Ovary (tissue), 9 donors: ENCODE data around the gene SLC12A6. TPM values are rescaled to one million over a fixed set of nuclear protein-coding genes. Genes with fewer than 3 reads are reported as not detected.

Experiments
- DNase-seq, 5 donors: peaks; one replicate each; pipeline ENCODE4 v3.0.0-alpha.2; 2019 to 2020
- H3K27ac ChIP-seq, 2 donors: fragments of 200-600 bp; one replicate each; pipeline versions ENCODE4 v1.5.1 to v1.8.0; 2019 to 2022
- H3K27me3 ChIP-seq: fragments of 200-600 bp; one replicate; pipeline ENCODE4 v1.8.0; 2022
- H3K36me3 ChIP-seq: fragments of 200-600 bp; sonication (generic); one replicate; pipeline ENCODE4 v1.5.1; 2019
- H3K4me1 ChIP-seq: one replicate; pipeline ENCODE4 v1.8.1; 2013; ENCODE audit warnings: mild to moderate bottlenecking, moderate library complexity; ENCODE audit not compliant: insufficient read depth
- H3K4me3 ChIP-seq: fragments of 200-600 bp; sonication (generic); one replicate; pipeline ENCODE4 v1.5.1; 2017
- H3K9me3 ChIP-seq, 2 donors: fragments of 200-600 bp in 1 of 2; sonication (generic) in 1 of 2; one replicate each; pipeline versions ENCODE4 v1.5.1 to v1.8.1; 2013 to 2019; ENCODE audit warnings: mild to moderate bottlenecking in 1 of 2, moderate library complexity in 1 of 2
- EP300 ChIP-seq: sonication (generic); formaldehyde crosslinking; IDR thresholded peaks from one replicate; pipeline ENCODE4 v1.6.1; 2017; ENCODE audit warnings: antibody characterized with exemption
- POLR2A ChIP-seq: fragments of 450-650 bp; IDR thresholded peaks from one replicate; pipeline ENCODE4 v1.6.1; 2017; ENCODE audit warnings: antibody characterized with exemption, mild to moderate bottlenecking, moderate library complexity
- WGBS, 3 donors: extraction: QIAGEN DNeasy Blood & Tissue Kit in 1 of 3; methylation state at CpG; one replicate each; pipeline versions ENCODE4 v1.1.5 to v1.1.7; 2013 to 2017; 5-methylcytosine and 5-hydroxymethylcytosine counted together
- intact Hi-C, 4 donors: fragments of 100-400 bp; cut with DNase I; formaldehyde crosslinking; loops; one replicate each; pipeline versions ENCODE4 v1.11.0 to v1.15.1; 2022 to 2023
- polyA plus RNA-seq, 2 donors: library from polyadenylated mRNA; stranded (reverse); fragments of 200-250 nt in 1 of 2; fragments of 350-450 nt in 1 of 2; fragmentation: Illumina TruSeq in 1 of 2; extraction: RNeasy Lipid Tissue Mini Kit (QIAGEN cat#74804) in 1 of 2; gene quantifications; one replicate each; pipeline ENCODE4 v1.2.3, GENCODE V29; 2013 to 2014
- total RNA-seq, 7 donors: library from RNA; depleted of rRNA in 2 of 7; stranded (reverse); fragments of >200 nt in 2 of 7; fragmentation: NEBNext Ultra II Directional in 3 of 7; extraction: Animal tissue kit (Norgen Biotek cat#: 25700) in 3 of 7; gene quantifications; one replicate each; pipeline versions ENCODE4 v1.1.0 to v1.2.4, GENCODE V29; 2016 to 2023
- TF ChIP-seq, protein P1 (sequence below), 3 donors: fragments of 450-650 bp in 2 of 3; fragments of 200-600 bp in 1 of 3; IDR thresholded peaks; one replicate each; pipeline versions ENCODE4 v1.5.1 to v1.8.0; 2016 to 2022; ENCODE audit warnings: antibody characterized with exemption in 3 of 3, mild to moderate bottlenecking in 1 of 3
- donor health status: DM: no; HTN: no; CAD: no; lungs with moderate emphysema.
- donor health status: DM: no; HTN: no; CAD: no.
- donor health status: Bipolar disorder and iron deficiency.
- donor health status: DM: yes; HTN: yes; CAD: no.
- donor health status: DM: no; HTN: no; CAD: no.
- donor health status: DM: yes; HTN: yes; CAD: no.

SLC12A6 gene
- total and polyA plus RNA-seq, 9 donors = 6.9 to 19.7 (median 11.4) TPM

DNA sequence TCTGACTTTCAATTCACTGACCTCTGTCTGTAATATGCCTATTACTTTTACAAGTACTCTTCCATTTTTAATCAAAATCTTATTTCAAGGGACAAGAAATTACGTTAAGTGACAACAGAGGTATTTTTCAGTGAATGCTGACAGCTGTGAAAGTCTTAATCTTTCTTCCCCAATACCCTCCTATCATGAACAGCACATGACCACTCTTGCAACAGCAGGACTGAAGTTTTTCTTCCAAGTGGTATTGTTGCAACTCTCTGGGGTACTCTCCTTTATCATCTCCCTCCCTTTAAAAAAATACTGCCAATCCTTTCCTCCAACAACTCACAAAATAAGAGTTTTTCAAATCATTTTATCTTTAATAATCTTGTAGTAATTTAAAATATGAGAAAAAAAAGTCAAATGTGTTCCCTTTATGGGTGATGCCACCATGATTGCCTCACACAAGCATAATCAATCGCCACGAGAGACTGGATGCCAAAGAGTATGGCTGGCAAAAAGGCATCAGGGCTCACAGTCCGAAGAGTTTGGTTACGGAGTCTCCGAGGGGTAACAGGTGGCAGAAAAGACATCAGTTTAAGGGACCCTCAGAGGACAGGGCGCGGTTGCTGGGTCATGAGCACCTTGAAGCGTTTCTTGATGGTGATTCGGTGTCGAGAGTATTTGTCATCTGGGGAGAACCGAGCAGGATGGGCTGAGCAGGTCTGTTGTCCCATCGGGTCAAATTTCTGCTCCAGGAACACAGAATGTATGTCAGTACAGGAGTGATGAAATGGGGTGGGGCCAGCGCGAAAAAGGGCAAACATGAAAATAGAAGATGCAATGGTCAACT is 4.0 kb upstream of the SLC12A6 start:
- Histone ChIP-seq H3K4me3 (peak overlapping the region; percentile 89), H3K36me3 (no peaks in the 10 kb centered on the region), H3K27me3 (no peaks in the 10 kb centered on the region), H3K4me1 (peaks cover 10% of the 10 kb centered on the region), H3K9me3 (no peaks in the 10 kb centered on the region), H3K27ac (no peak overlapping the region)
- intact Hi-C loops = loop anchor here in 1 of 4 donors (10.0 kb wide), 1 partner anchor 243 kb away; the partner anchor contains the start of gene GOLGA8B
- TF ChIP-seq POLR2A (no peak), EP300 (no peak)
- TF ChIP-seq, protein P1, sequence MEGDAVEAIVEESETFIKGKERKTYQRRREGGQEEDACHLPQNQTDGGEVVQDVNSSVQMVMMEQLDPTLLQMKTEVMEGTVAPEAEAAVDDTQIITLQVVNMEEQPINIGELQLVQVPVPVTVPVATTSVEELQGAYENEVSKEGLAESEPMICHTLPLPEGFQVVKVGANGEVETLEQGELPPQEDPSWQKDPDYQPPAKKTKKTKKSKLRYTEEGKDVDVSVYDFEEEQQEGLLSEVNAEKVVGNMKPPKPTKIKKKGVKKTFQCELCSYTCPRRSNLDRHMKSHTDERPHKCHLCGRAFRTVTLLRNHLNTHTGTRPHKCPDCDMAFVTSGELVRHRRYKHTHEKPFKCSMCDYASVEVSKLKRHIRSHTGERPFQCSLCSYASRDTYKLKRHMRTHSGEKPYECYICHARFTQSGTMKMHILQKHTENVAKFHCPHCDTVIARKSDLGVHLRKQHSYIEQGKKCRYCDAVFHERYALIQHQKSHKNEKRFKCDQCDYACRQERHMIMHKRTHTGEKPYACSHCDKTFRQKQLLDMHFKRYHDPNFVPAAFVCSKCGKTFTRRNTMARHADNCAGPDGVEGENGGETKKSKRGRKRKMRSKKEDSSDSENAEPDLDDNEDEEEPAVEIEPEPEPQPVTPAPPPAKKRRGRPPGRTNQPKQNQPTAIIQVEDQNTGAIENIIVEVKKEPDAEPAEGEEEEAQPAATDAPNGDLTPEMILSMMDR (IDR thresholded peaks at IDR 0.05) = no peak
- WGBS, 3 donors = 95 to 97% (median 97%) methylated on average over 15 of the region's 15 CpGs
- no peak for DNase-seq

- H3K27me3 ChIP-seq = no peaks in the 10 kb centered on the region
- H3K9me3 ChIP-seq = no peaks in the 10 kb centered on the region
- TF ChIP-seq EP300 = no peak
- TF ChIP-seq POLR2A = no peak
- TF ChIP-seq, protein P1 (IDR thresholded peaks at IDR 0.05) = no peak
- no peak for DNase-seq
- intact Hi-C loops = loop anchor here in 1 of 4 donors (10.0 kb wide), 1 partner anchor 245 kb away; the partner anchor contains the start of gene GOLGA8B
- no peak overlapping the region for H3K27ac ChIP-seq
- H3K4me3 ChIP-seq = no peak overlapping the region
- no peaks in the 10 kb centered on the region for H3K36me3 ChIP-seq
- H3K4me1 ChIP-seq = peaks cover 10% of the 10 kb centered on the region
- WGBS, 3 donors = 91 to 94% (median 93%) methylated on average over 3 of the region's 3 CpGs
Measured at GRCh38 chr15:34339946-34340345, 2.4 kb upstream of the SLC12A6 start.

- DNase-seq = peak in 3 of 5 donors; percentile 26 to 44 (median 30)
Measured at GRCh38 chr15:34338347-34338746, 766 bp upstream of the SLC12A6 start.

DNA sequence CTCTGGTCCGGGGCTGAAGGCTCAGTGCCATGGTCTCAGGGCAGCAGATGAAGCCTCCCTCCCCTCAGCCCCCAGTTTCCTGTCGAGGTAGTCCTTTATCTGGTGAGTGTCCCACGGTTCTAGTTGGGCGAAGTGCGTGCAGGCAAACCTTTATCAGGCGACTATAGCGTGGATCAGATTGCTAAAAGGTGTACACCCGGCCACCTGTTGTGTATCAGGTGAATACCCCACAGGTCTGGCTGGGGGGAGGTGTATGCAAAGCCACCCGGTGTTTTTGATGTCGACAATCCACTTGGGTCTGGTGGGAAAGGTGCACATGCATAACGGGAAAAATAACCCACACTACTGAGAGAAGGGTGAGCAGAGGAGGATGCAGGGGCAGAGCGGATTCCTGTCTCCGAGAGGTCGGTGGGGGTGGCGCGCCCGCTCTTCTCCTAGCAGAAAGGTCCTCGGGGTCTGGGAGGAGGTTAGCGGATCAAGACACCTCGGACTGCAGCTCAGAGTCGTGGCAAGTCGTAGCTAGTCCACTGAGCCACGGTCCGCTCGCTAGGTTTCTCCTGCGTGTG is 507 bp downstream of the SLC12A6 start:
- intact Hi-C loops = no loop called here
- H3K9me3 ChIP-seq = no peaks in the 10 kb centered on the region
- peak in 1 of 5 donors; percentile 27 for DNase-seq
- 2 to 3% (median 3%) methylated on average over 26 of the region's 26 CpGs for WGBS, 3 donors
- TF ChIP-seq EP300 (no peak), POLR2A (no peak)
- TF ChIP-seq, protein P1 (IDR thresholded peaks at IDR 0.05) = no peak
- H3K4me1 ChIP-seq = peaks cover 7% of the 10 kb centered on the region
- peak overlapping the region; percentile 66 for H3K4me3 ChIP-seq
- H3K27ac ChIP-seq = peak overlapping the region; percentile 60 to 63
- no peaks in the 10 kb centered on the region for H3K36me3 ChIP-seq
- H3K27me3 ChIP-seq = no peaks in the 10 kb centered on the region

More at GRCh38 chr15:34338347-34338746, 766 bp upstream of the SLC12A6 start:
- TF ChIP-seq POLR2A (no peak), EP300 (no peak)
- TF ChIP-seq, protein P1 (IDR thresholded peaks at IDR 0.05) = no peak
- no peak overlapping the region for H3K27ac ChIP-seq
- H3K4me3 ChIP-seq = peak overlapping the region; percentile 66
- WGBS, 3 donors = 71 to 77% (median 76%) methylated on average over 16 of the region's 16 CpGs
- no peaks in the 10 kb centered on the region for H3K27me3 ChIP-seq
- no peaks in the 10 kb centered on the region for H3K9me3 ChIP-seq
- H3K4me1 ChIP-seq = peaks cover 10% of the 10 kb centered on the region
- intact Hi-C loops = no loop called here
- no peaks in the 10 kb centered on the region for H3K36me3 ChIP-seq
